Epithelial cell of proximal tubule (primary cell): ENCODE measurements around the gene PDIA5. TPM values are rescaled to one million over a fixed set of nuclear protein-coding genes. Genes with fewer than 3 reads are reported as not detected.

Experiments used
- DNase-seq: peaks from one replicate; pipeline ENCODE4 v3.0.0-alpha.2; 2011; ENCODE audit warnings: low read depth
- H3K4me3 ChIP-seq: 2 replicates; pipeline ENCODE4 v1.5.1; 2011; ENCODE audit warnings: low read depth, mild to moderate bottlenecking, low read length
- CTCF ChIP-seq: conservative IDR thresholded peaks from 2 replicates; pipeline ENCODE4 v1.5.1; 2012; ENCODE audit warnings: low read depth, mild to moderate bottlenecking, low read length
- total RNA-seq: library from RNA; depleted of rRNA; stranded (reverse); fragments of >200 nt; gene quantifications from 2 replicates; pipeline ENCODE4 v1.2.3, GENCODE V29; 2015

The PDIA5 gene
- total RNA-seq, 1 donor from 2014 or later = 29.4 TPM

GRCh38 chr3:123201223-123201556 lies 134.4 kb downstream of the PDIA5 start:
- TF ChIP-seq CTCF = no peak
- H3K4me3 ChIP-seq = peak overlapping the region; percentile 97
- no peak for DNase-seq

DNA sequence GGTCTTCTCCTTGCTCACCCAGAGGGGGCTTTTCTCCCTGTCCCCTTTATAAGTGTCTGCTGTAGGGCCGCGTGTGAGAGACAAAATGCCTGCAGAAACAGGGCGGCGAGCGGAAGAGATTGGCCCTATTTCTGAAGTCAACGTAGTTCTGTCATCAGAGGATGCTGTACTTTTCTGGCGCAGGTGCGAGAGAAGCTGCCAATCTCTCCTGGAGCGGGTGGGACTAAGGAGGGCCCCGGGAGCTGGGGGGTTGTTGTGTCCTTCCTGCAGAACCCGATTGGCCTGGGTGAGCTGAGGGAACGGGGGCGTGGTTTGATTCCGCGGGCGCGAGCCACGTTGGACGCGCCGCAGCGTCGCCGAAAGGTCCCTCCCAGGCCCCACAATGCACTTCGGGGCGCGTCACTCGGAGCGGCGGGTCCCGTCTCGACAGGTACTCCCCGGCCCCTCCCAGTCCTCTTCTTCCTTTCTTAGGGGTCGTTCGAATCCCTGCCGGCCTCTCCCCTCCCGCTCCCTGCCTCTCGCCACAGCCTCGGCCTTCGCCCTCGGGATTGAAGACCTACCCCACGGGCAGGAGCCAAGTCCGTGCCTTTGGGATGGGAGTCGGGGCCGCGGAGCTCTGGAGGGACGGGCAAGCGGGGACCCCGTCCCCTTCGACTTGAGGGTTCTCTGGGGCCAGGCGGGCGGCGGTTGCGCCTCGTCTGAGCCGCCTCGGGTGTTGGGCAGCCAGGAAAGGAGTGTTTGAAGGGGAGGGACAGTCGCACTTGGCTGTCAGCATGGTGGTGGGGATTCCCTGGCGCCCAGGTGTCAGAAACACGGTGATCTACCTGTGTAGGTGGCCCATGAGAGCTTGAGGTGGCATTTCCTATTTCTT lies 135.0 kb downstream of the PDIA5 start, which contains the start of gene SEC22A:
Gene SEC22A (plus strand): TSS at position 387 of the 871 bp plus-strand sequence. CDS start 7,275 bp downstream, outside the sequence.
- peak; percentile 60 for DNase-seq
- H3K4me3 ChIP-seq = peak within 1 kb of the TSS; percentile 97
- no peak for TF ChIP-seq CTCF

DNA sequence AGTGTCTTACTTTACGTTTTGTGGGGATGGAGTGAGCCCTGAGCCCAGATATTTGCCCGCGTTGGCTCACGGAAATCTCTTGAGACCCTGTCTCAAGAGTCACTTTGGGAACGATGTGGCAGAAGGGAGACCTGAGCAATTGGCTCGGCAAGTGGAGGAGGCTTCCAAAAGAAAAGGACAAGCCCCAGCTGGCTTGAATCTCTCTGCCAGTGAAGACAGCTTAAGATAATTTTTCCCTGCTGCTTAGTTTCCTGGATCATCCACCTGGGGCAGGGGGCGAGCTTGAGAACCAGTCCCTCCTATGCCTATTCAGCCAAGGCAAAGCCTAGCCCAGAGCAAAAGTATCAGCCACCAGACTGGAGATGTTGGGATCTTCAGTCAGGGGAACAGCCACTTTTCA lies 135.6 kb downstream of the PDIA5 start:
- H3K4me3 ChIP-seq = peak overlapping the region; percentile 97
- no peak for DNase-seq
- TF ChIP-seq CTCF = no peak

Other genes starting within 250 kb of the PDIA5 start
- not detected in 2 replicates for gene SEMA5B, start 39.3 kb upstream of the PDIA5 start, total RNA-seq
- 29.7 and 35.1 TPM in 2 replicates for gene SEC22A, start 134.9 kb downstream of the PDIA5 start, total RNA-seq